IMR-90 (cell line): ENCODE results near the gene IHH.

Source experiments
- CEBPB ChIP-seq: IDR thresholded peaks from 2 replicates; pipeline ENCODE4 v1.6.1; 2012; ENCODE audit warnings: low read depth, low read length, improper control_type of control experiment
- CHD1 ChIP-seq: IDR thresholded peaks from 2 replicates; pipeline ENCODE4 v1.6.1; 2012; ENCODE audit warnings: low read depth, low read length, improper control_type of control experiment
- CTCF ChIP-seq: conservative IDR thresholded peaks from 2 replicates; pipeline ENCODE4 v1.5.1; 2012; ENCODE audit warnings: mild to moderate bottlenecking, low read depth, low read length, improper control_type of control experiment
- ELK1 ChIP-seq: fragments of 150-350 bp; IDR thresholded peaks from 2 replicates; pipeline ENCODE4 v1.6.1; 2016; ENCODE audit warnings: low read depth, mild to moderate bottlenecking, low read length, moderate library complexity, borderline replicate concordance
- FOS ChIP-seq: fragments of 150-350 bp; IDR thresholded peaks from 2 replicates; pipeline ENCODE4 v1.6.1; 2016; ENCODE audit warnings: low read depth, low read length
- MAZ ChIP-seq: IDR thresholded peaks from 2 replicates; pipeline ENCODE4 v1.6.1; 2012; ENCODE audit warnings: low read depth, mild to moderate bottlenecking, low read length, improper control_type of control experiment, moderate library complexity, borderline replicate concordance
- MXI1 ChIP-seq: IDR thresholded peaks from 2 replicates; pipeline ENCODE4 v1.6.1; 2012; ENCODE audit warnings: low read depth, mild to moderate bottlenecking, low read length, moderate library complexity, borderline replicate concordance
- NFE2L2 ChIP-seq: fragments of 150-350 bp; IDR thresholded peaks from 2 replicates; pipeline ENCODE4 v1.6.1; 2016; ENCODE audit warnings: low read depth, mild to moderate bottlenecking, low read length
- POLR2A ChIP-seq: IDR thresholded peaks from 2 replicates; pipeline ENCODE4 v1.6.1; 2012; ENCODE audit warnings: mild to moderate bottlenecking, low read depth, low read length
- RAD21 ChIP-seq: IDR thresholded peaks from 2 replicates; pipeline ENCODE4 v1.6.1; 2012; ENCODE audit warnings: low read length, improper control_type of control experiment
- RCOR1 ChIP-seq: IDR thresholded peaks from 2 replicates; pipeline ENCODE4 v1.6.1; 2012; ENCODE audit warnings: mild to moderate bottlenecking, low read length, improper control_type of control experiment; ENCODE audit not compliant: insufficient replicate concordance
- RFX5 ChIP-seq: IDR thresholded peaks from 2 replicates; pipeline ENCODE4 v1.8.0; 2012; ENCODE audit warnings: low read depth, mild to moderate bottlenecking, low read length, moderate library complexity
- SMC3 ChIP-seq: fragments of 150-350 bp; IDR thresholded peaks from 2 replicates; pipeline ENCODE4 v1.6.1; 2016; ENCODE audit warnings: low read depth, mild to moderate bottlenecking, antibody characterized with exemption, low read length, moderate library complexity
- USF2 ChIP-seq: fragments of 150-350 bp; IDR thresholded peaks from 2 replicates; pipeline ENCODE4 v1.6.1; 2017; ENCODE audit warnings: mild to moderate bottlenecking, antibody characterized with exemption, low read length, low read depth

- no peak for TF ChIP-seq CTCF
- TF ChIP-seq RFX5 = no peak
- TF ChIP-seq SMC3 = no peak
- TF ChIP-seq USF2 = no peak
- no peak for TF ChIP-seq ELK1
- TF ChIP-seq POLR2A = no peak
- no peak for TF ChIP-seq MXI1
- no peak for TF ChIP-seq RAD21
- no peak for TF ChIP-seq MAZ
- TF ChIP-seq RCOR1 = no peak
- no peak for TF ChIP-seq NFE2L2
- no peak for TF ChIP-seq FOS
- no peak for TF ChIP-seq CEBPB
- TF ChIP-seq CHD1 = no peak
Measured at GRCh38 chr2:219045937-219046550, 14.7 kb downstream of the IHH start.
